NCI-H345 treated with DMSO at 0.1 percent for 48 hours (cell line): Measurements from ENCODE around the gene MYL10.
"Not testable (repeated sequence)": the region's sequence is repeated elsewhere in the genome, so short reads cannot be mapped to it uniquely, and the experiment has no call there.

ENCODE experiments used
- DNase-seq: peaks from one replicate; lab custom pipeline; 2025; ENCODE audit not compliant: unreplicated experiment; lab: John Stamatoyannopoulos, UW

MYL10 gene

DNA sequence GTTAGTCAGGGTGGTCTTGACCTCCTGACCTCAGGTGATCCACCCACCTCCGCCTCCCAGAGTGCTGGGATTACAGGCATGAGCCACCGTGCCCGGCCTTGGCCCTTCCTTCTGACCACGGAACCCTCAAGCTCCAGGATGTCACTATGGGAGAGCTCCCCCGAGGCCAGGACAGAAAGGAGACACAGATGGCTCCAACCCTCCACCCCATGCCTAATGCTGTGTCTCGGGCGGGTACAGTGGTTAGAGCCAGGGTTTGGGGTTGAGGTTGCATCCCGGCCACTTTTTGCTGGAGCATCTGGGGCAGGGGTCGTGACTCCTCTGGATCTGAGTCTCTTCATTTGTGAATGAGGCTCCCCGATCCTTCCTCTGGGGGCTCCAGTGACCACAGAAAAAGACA, 8.1 kb downstream of the MYL10 start:
- DNase-seq = no peak

DNA sequence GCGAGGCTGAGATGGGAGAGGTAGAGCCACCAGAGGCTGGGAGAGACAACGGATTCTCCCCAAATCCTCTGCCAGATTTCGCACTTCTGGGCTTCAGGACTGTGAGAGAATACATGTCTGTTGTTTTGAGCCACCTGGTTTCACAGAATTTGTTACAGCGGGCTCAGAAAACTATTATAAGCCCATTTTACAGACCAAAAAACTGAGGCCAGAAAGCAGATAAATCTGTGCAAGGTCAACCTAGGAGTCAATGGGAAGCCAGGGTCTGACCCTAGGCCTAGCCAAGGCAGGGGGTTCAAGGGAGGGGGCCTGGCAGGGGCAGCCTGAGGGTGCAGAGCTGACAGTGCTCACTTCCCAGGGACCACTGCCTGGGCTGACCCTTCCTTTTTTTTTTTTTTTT, 8.7 kb downstream of the MYL10 start:
- no peak for DNase-seq

DNA sequence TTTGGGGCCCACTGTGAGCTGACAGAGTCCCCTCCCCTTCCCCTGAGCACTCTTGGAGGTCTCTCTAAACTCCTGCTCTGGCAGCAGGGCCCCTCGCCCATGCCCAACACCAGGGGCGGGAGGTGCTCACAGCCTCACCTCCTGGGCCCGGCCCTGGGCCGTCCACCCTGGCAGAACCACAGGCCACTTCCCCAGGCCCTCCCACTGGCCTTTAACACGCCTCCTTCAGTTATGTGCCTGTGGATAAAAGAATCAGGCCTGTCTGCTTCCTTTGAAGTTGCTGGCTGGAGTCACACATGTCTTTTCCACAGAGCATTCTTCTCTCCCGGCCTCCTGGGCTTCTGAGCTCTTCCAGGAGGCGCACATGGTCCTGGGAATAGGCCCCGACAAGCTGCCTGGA, 10.2 kb downstream of the MYL10 start:
- DNase-seq = no peak

DNA sequence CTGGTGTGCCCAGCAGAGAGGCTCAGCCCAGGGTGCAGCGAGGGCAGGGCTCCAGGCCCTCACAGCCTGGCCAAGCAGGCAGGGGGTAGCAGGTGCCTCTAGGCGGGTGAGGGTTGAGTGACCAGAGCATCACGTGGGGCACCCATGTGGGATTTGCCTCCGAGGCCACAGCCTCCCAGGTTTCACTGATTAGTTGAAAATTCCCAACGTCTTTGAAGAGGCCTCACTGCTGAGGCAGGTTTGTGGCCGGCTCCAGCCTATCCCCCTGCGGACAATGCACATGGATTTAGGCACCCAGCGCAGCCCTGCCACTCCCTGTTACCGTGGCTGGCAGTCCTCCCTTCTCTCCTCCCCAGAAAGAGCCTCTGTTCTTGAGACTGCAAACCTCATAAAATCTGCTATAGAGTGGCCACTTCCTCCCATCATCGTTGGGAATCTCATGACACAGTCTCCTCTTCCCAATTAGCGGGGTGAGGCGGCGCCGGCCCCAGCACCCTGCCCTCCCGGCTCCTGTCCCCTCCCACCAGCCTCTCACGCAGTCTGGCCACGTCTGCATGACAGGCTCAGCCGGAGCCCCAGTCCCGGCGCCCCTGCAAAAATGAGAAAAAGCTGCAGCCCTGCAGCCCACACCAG, 10.8 kb downstream of the MYL10 start:
- no peak for DNase-seq

DNA sequence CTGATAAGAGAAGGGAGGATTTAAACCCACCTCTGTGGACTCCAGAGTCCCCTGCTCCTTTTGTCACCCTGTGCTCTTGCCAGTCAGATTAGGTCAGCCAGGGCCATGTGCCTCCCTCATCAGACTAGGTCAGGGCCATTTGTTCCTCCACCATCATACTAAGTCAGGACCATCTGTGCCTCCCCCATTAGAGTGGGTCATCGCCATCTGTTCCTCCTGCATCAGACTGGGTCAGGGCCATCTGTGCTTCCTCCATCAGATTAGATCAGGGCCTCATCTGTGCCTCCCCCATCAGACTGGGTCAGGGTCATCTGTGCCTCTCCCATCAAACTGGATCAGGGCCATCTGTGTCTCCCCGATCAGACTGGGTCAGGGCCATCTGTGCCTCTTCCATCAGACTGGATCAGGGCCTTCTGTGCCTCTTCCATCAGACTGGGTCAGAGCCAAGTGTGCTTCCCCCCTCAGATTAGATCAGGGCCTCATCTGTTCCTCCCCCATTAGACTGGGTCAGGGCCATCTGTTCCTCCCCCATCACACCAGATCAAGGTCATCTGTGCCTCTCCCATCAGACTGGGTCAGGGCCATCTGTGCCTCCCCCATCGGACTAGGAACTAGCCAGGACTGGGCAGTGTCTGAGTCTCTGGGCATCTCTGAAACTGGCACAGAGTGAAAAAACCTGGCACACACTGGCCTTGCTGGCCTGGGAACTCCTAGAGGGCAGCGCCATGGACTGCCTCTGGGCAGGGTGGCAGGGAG, 11.5 kb downstream of the MYL10 start:
- DNase-seq = no peak

DNA sequence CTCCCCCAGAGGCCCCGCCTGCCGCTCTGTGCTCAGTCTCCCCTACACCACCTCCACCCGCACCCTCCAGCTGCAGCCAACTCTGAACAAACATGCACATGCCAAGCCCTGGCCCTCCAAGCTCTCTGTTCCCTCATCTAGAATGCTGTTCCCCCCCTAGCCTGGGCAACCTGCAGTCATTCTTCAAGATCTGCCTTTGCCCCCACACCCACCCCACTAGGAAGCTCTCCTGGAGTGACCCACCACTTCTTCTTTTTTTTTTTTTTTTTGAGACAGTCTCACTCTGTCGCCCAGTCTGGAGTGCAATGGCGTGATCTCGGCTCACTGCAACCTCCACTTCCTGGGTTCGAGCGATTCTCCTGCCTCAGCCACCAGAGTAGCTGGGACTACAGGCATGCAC, 13.7 kb downstream of the MYL10 start:
- DNase-seq = no peak

DNA sequence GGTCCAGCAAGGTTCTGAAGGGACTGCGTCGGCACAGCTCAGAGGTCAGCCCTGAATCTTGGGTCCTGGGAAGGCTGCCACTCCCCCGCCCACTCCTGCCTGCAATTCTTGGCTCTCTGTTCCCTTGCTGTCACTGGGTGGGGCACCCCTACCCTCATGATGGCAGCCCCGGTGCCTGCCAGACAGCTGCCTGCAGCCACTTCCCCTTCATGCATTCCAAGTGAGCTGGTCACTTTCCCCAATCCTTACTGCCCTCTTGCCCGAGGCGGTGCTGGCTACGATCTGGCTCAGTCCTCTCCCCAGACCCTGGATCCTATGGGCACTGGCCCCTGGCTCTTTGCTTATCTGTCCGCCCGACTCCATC, 14.2 kb downstream of the MYL10 start:
- no peak for DNase-seq

DNA sequence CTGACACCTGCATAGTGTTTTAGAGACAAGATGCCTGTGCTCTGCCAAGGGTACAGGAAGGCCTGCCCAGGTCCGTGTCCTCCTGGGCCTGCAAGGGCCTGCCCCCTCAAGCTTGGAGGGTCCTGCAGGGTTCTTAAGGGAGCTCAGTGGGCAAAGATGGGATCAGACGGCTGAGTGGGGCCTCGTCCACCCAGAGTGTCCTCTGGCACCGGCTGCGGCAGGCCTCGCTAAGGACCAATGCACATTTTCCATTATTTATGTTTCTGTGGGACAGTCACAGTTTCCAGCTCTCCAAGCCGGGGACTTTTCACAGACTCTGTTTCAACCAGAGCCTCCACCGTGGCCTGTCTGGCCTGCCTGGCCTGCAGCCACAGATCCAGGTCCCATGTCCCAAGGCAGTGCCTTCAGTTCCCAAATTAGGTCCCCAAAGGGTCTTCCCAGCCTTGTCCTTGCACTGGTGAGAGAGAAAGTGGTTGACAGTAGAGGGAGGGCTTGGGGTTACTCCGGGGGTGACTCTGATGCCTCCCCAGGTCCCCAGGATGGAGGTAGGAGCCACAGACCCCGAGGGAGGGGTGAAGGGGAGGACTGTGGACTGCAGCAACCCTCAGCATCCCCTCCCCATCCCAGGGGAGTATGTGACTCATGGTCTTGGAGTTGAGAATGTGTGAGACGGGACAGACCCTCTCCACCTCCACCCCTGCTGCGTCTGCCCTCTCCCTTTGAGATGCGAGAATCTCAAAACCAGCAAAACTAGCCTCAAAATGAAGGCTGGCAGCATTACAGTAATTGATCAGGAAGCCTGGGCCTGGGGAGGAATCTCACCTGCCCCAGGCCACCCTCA, 14.8 kb downstream of the MYL10 start:
- DNase-seq = no peak

DNA sequence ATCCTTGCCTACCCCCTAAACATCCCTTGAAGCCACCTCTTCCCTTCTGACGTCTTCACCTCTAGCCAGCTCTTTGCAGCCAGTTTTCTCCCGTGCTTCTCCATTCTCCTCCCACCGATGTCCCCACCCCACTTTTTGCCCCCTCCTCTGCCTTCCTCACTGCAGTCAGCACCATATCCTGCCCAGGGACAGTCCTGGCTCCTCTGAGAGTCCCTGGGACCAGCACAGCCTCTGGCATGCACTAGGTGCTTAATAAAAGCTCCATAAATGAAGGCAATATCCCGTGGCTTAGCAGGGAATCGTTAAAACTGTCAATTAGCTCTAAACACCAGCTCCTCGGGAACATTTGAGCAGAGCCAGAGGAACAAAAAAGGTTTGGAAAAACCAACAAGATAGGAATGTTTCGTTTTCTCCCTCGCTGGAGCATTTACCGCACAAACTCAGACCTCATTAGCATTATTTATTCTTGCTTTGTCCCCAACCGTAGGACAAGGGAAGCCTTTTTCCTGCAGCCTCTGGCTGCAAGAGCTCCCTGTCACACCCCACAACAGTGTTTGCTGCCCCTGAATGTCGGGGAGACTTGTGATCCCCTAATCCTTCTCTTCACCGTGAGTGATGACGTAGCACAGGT, 16.1 kb downstream of the MYL10 start:
- no peak for DNase-seq

DNA sequence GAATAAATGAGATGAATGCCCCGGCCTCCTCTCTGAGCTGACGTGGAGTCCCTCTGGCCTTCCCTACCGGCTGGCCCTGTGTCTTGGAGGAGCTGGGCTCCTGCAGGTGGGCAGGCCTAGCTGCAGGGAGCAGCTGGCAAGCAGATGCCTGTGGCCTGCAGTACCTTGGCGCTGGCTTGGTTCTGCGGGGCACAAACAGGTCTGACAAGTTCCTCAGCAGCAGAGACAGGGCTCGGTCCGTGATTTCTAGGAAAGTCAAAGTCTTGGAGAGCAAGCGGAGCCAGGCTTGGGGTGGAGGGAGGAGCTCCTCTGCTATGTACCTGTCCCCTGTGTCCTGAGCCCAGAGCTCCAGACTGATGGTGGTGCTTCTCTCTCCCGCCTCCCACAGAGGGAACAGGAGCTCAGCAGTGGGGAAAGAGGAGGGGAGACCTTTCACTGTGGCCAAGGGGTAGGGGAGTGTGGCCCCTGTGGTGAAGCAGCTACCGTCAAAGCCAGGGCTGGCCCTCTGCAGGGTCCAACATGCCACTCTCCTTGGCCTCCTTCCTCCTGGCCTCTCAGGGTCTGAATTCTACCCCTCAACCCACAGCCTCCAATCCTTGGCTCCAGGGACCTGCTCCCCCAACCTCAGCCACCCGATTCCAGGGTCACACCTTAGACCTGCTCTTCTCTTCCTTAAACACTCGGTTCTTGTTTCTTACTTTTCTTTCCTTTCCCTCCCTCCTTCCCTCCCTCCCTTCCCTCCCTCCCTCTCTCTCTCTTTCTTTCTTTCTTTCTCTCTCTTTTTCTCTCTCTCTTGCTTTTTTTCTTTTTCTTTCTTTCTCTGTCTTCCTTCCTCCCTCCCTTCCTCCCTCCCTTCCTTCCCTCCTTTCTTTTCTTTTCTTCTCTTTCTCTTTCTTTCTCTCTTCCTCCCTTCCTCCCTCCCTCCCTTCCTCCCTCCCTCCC, 20.1 kb downstream of the MYL10 start:
- DNase-seq = no peak

DNA sequence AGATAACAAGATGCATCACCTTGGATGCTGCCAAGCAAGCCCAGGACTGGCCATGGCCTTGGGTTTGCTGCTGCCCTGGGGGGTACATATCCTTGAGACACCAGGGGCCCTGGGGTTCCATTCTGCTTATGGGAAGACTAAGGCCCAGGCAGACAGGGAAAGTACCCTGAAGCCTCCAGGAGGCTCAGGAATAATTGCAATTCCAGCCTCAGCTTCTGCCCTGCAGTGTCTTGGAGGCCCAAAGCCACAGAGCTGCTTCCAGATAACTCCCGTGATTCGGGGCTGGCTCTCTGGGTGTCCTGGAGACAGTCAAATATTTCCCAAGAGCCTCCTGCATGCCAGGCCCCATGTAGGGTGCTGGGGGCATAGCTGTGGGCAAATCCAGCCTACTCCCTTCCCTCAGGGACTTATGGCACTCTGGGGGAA, 22.6 kb downstream of the MYL10 start:
- DNase-seq = no peak

DNA sequence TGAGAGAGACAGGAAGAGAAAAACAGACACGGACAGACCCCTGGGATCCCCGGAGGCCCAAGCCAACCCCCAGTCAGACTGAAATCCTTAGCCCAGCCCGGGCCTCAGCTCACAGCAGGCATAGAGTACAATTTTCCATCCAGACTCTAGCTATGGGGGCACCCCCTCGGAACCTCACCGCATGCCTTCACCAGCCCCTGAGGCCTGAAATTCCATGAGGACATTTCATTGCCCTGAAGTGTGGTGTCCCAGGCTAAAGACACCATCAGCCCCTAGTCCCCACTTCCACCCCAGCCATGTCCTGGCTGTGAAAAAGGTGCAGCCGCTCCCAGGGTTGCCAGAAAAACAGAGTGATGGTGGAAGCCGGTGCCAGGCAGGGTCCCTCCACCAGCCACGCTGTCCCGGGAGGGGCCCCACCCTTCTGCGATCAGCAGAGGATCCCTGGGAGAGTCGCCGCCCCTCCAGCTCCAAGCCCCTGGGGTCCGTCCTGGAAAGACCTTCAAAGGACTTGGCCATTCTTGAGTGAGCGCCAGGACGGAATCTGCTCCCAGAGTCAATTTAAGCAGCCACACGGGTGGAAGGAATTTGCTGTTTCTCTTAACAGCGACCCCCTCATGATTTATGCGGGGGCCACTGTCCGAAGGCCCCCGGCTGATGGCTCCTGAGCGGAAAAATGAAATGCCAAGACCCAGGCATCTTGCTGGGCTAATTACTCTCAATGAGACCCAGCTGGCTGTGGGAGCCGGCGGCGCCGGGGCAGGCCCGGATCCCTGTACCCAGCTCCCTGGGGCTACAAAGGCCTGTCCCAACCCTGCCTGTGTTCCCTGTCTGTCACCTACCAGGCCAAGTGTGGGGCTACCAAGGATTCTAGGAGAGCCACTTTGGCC, 23.2 kb downstream of the MYL10 start:
- DNase-seq = no peak

DNA sequence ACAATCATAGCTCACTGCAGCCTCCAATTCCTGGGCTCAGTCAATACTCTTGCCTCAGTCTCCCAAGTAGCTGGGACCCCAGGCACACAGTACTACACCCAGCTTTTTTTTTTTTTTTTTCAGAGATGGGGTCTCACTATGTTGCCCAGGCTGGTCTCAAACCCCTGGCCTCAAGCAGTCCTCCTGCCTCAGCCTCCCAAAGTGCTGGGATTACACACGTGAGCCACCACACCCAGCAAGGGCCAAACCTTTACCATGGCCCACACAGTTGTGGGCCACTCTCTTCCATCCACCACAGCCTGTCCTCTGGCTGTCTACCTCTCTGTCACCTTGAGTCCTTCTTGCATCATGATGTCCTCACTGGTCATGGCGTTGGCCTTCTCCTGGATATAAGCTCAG, 24.2 kb downstream of the MYL10 start:
- DNase-seq = not testable (repeated sequence)

DNA sequence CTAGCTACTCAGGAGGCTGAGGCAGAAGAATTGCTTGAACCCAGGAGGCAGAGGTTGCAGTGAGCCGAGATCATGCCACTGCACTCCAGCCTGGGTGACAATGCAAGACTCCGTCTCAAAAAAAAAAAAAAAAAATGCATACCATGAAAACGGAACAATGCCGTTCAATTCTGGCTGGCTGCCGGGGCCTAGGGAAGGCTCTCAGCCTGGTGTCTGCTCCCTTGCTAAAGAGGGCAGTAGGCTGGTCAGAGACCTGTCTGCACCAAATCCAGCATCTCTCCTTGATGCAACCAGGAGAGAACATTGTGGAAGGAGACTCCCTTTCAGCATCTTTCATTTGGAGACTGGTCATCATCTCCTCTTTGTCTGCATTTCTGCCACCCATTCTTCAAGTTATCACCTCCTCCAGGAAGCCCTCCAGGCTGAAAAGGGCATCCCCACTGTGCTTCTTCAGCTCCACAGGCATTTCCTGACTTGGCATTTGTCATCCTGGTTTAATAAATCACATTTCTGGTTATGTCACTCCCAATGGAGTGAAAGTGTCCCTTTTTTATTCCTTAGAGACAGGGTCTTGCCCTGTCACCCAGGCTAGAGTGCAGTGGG, 24.7 kb downstream of the MYL10 start:
- no peak for DNase-seq

DNA sequence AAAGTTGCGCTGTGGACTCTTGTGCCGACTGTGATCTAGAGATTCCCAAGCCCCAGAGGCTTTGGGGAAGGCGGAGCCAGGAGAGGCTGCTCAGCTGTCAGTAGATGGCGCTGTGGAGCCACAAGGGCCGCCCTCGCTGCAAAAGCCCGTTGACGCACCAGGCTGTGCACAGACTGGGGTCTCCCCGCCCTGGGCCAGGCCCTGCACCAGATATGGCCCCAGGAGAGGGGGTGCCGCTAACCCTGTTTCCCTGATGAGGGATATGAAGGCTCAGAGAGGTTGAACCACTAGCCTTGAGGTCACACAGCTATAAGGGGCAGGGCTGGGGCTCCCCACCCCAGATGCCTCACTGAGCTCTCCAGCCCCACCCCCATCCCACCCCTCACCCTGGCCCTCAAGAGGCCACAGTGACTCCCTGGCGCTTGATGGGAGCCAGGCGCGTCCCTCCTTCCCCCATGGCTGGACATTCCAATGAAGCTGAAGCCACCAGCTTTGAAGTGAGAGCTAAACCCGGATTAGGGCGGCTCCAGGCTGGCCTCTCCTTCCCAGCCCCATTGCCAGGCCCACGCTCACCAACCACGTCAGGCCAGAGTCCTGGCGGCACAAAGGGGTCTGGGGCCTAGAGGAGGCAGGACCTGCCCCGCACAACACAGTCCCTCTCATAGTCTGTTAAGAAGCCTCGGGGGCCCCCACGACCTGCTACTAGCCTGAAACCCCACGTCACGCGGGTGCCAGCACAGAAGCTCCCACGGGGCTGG, 26.4 kb downstream of the MYL10 start:
- DNase-seq = peak; percentile 41

DNA sequence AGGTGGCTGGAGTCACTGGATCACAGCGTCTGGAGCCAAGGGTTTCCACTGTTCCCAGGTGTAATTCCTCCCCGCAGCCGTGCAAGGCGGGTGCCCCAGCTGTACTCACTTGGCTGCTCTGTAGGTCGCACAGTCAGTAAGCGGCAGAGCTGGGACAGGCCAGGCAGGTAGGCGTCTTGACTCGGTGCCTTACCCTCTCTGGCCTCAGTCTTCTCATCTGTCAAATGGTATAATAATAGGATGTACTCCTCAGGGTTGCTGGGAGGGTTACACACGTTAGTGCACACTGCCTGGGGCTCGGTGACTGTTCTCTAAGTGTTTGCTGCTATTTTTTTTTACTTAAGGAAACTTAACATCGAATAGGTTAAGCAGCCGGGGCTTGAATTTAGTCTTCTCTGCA, 27.0 kb downstream of the MYL10 start:
- no peak for DNase-seq

DNA sequence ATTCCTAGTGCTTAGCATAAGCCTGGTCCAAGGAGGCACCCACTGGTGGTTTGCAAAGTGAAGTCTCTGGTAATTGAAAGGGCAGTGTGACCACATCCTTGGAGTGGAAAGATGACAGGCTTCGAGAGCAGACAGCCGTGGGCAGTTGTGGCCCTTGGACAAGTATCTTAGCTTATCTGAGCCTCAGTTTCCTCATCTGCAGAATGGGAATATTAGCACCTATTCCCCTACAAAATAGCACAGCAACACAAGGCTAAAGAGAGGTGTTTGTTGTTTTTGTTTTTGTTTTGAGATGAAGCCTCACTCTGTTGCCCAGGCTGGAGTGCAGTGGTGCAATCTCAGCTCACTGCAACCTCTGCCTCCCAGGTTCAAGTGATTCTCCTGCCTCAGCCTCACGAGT, 29.3 kb downstream of the MYL10 start:
- no peak for DNase-seq

DNA sequence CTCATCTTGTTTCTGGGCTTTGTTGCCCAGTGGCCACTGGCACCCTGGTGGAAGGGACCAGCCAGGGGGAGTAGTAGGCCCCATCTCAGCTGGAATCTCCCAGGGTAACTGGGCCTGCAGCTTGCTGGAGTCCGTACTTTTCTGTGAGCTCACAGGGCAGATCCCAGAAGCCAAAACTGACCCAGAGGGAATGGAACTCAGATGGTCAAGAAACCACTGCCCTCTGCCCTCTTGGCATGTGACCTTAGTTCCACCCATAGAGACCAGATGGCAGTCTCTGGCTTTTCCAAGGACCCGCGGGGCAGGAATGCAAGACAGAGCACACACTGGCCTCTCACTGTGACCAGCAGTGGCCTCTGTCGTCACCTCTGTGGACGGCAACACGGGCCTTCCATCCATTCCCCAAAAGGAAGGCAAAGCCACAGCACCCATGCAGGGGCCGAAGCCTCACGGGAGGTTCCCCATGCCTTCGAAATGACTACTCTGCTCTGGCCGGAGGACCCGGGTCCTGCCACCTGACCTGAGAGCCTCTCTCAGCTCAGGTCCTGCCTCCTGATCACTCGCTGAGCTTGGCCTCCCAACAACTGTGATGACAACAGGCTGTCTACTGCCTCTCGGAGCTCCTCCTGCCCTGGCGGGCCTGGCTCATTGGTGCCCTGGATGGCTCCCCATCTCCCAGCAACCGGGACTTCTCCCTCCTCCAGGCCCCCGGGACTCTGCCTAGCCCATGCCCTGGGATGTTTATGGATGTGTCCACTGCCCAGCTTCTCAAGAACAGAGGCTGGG, 29.9 kb downstream of the MYL10 start:
- DNase-seq = no peak
